ENCODE data around the gene TMIE. TPM values are rescaled to one million over a fixed set of nuclear protein-coding genes. Genes with fewer than 3 reads are reported as not detected.

Gene TMIE, protein sequence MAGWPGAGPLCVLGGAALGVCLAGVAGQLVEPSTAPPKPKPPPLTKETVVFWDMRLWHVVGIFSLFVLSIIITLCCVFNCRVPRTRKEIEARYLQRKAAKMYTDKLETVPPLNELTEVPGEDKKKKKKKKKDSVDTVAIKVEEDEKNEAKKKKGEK
- total RNA-seq (2022) (not detected in 2 replicates), Bru-seq, nascent RNA (percentile 14 among the genes with signal in this experiment), BruChase-seq, experiment 1, labeled RNA remaining after a 2-hour chase (percentile 10 among the genes with signal in this experiment), BruChase-seq, experiment 2, labeled RNA remaining after a 6-hour chase (not detected)
- long read RNA-seq, result 0 reads

DNA sequence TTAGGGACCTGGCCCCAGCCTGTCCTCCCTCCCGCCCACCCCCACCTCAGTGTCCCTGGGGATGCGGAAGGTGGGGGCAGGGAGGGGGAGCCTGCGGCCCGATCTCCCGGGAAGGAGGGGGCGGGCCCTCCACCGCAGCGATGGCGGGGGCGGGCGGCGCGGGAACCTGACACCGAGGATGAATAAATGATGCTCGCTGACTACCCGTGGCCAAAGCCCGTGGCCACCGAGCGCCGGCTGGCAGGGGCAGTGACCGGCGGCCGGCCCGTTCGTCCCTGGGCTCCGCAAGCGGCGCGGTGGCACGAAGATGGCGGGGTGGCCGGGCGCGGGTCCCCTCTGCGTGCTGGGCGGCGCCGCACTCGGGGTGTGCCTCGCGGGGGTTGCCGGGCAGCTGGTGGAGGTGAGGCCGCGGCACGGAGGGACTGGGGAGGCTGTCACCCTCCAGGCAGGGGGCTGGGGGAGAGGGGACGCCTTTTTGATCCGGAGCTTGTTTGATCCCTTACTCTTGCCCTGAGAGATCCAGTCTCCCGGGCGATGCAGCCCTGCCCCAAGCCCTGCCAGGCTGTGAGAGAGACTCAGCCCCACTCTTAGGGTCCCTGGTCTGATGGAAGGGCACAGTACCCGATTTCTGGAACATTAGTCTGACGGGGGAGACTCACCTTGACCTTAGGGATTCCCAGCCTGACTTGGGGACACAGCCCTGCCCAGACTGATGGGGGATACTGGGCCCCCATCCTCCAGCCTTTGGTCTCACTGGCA is at the start of gene TMIE:
Gene TMIE, plus strand, starts transcription at position 212 of the 759 bp plus-strand sequence. Its CDS starts 96 bp downstream, at position 308.
- intact Hi-C loops (cut with micrococcal nuclease; ENCODE audit: unreplicated experiment), result no loop called here
- H3K4me3 Mint-ChIP-seq (ENCODE audit: unreplicated experiment), result no peak within 1 kb of the TSS
- POLR2A ChIA-PET, result no interaction called here
- Histone ChIP-seq H3K9me3 (no peaks in the 10 kb centered on the region), H3K4me3 (ENCODE audit: low read depth, low read length) (peak within 1 kb of the TSS; percentile 18), H3K27me3 (replicated peaks; ENCODE audit: control insufficient read depth, insufficient read depth, low read length) (no peaks in the 10 kb centered on the region; the same call in 1 of the 2 replicates), H3K36me3 (ENCODE audit: control insufficient read depth, insufficient read depth, low read length) (no peaks in the 10 kb centered on the region), H3K4me1 (no peaks in the 10 kb centered on the region)
- no peak within 1 kb of the TSS for H3K27ac Mint-ChIP-seq (ENCODE audit: unreplicated experiment)
- CTCF ChIA-PET, result interaction anchor here (2.3 kb wide), 1 partner anchor 208 kb away, joined by 5 read pairs; no protein-coding TSS in a partner anchor
- no peaks in the 10 kb centered on the region for H3K9me3 Mint-ChIP-seq (ENCODE audit: unreplicated experiment)
- no peak for DNase-seq
- TF ChIP-seq, protein P1, sequence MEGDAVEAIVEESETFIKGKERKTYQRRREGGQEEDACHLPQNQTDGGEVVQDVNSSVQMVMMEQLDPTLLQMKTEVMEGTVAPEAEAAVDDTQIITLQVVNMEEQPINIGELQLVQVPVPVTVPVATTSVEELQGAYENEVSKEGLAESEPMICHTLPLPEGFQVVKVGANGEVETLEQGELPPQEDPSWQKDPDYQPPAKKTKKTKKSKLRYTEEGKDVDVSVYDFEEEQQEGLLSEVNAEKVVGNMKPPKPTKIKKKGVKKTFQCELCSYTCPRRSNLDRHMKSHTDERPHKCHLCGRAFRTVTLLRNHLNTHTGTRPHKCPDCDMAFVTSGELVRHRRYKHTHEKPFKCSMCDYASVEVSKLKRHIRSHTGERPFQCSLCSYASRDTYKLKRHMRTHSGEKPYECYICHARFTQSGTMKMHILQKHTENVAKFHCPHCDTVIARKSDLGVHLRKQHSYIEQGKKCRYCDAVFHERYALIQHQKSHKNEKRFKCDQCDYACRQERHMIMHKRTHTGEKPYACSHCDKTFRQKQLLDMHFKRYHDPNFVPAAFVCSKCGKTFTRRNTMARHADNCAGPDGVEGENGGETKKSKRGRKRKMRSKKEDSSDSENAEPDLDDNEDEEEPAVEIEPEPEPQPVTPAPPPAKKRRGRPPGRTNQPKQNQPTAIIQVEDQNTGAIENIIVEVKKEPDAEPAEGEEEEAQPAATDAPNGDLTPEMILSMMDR (IDR thresholded peaks at IDR 0.05; ENCODE audit: insufficient read depth in 1 of 2, low read depth in 1 of 2, low read length in 1 of 2, severe bottlenecking in 1 of 2, unreplicated experiment in 1 of 2), result no peak
- no TSS peak for BruUV-seq (replicated peaks)
- peaks cover 6% of the 10 kb centered on the region for H3K27me3 Mint-ChIP-seq (ENCODE audit: insufficient read depth, unreplicated experiment)
- H3K36me3 Mint-ChIP-seq (ENCODE audit: insufficient read depth, unreplicated experiment), result no peaks in the 10 kb centered on the region
- no peaks in the 10 kb centered on the region for H3K4me1 Mint-ChIP-seq (ENCODE audit: low read depth, unreplicated experiment)

DNA sequence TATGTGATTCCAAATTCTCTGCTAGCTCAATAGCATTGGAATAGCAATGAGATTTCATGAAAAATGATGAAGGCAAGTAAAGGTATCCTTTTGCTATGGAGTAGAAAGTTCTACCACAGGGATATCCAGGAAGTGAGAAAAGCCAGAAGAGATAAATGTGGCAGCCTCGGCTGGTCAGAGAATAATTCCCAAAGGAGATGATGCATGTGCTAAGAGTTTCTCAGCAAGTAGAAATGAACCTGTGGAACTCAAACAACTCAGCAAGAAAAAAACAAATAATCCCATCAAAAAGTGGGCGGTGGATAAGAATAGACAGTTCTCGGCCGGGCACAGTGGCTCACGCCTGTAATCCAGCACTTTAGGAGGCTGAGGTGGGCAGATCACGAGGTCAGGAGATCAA is 45.9 kb upstream of the TMIE start:
- Mint-ChIP-seq H3K27ac (ENCODE audit: unreplicated experiment) (no peak overlapping the region), H3K4me1 (ENCODE audit: low read depth, unreplicated experiment) (peaks cover 12% of the 10 kb centered on the region), H3K36me3 (ENCODE audit: insufficient read depth, unreplicated experiment) (peaks cover 6% of the 10 kb centered on the region), H3K4me3 (ENCODE audit: unreplicated experiment) (no peak overlapping the region), H3K9me3 (ENCODE audit: unreplicated experiment) (peaks cover 14% of the 10 kb centered on the region), H3K27me3 (ENCODE audit: insufficient read depth, unreplicated experiment) (no peaks in the 10 kb centered on the region)
- ChIA-PET POLR2A (interaction anchor here (0.6 kb wide), 1 partner anchor 509 kb away, joined by 3 read pairs; no protein-coding TSS in a partner anchor), CTCF (no interaction called here)
- Histone ChIP-seq H3K4me1 (peaks cover 6% of the 10 kb centered on the region), H3K27me3 (replicated peaks; ENCODE audit: control insufficient read depth, insufficient read depth, low read length) (no peaks in the 10 kb centered on the region), H3K36me3 (ENCODE audit: control insufficient read depth, insufficient read depth, low read length) (no peaks in the 10 kb centered on the region), H3K9me3 (no peaks in the 10 kb centered on the region), H3K4me3 (ENCODE audit: low read depth, low read length) (no peak overlapping the region)
- no peak for DNase-seq
- TF ChIP-seq, protein P1 (IDR thresholded peaks at IDR 0.05; ENCODE audit: insufficient read depth in 1 of 2, low read depth in 1 of 2, low read length in 1 of 2, severe bottlenecking in 1 of 2, unreplicated experiment in 1 of 2), result no peak
- intact Hi-C loops (cut with micrococcal nuclease; ENCODE audit: unreplicated experiment), result no loop called here
- BruUV-seq (replicated peaks), result no TSS peak

- POLR2A ChIA-PET, result no interaction called here
- peaks cover 6% of the 10 kb centered on the region for H3K36me3 Mint-ChIP-seq (ENCODE audit: insufficient read depth, unreplicated experiment)
- Histone ChIP-seq H3K4me1 (peaks cover 4% of the 10 kb centered on the region; the same call in 1 of the 2 replicates), H3K4me3 (ENCODE audit: low read depth, low read length) (no peak overlapping the region), H3K36me3 (ENCODE audit: control insufficient read depth, insufficient read depth, low read length) (no peaks in the 10 kb centered on the region), H3K9me3 (no peaks in the 10 kb centered on the region), H3K27me3 (replicated peaks; ENCODE audit: control insufficient read depth, insufficient read depth, low read length) (no peaks in the 10 kb centered on the region)
- H3K4me1 Mint-ChIP-seq (ENCODE audit: low read depth, unreplicated experiment), result peaks cover 9% of the 10 kb centered on the region
- CTCF ChIA-PET, result interaction anchor here (0.6 kb wide), 1 partner anchor 704 kb away, joined by 4 read pairs; no protein-coding TSS in a partner anchor
- H3K9me3 Mint-ChIP-seq (ENCODE audit: unreplicated experiment), result peaks cover 10% of the 10 kb centered on the region
- no peak overlapping the region for H3K27ac Mint-ChIP-seq (ENCODE audit: unreplicated experiment)
- TF ChIP-seq, protein P1 (IDR thresholded peaks at IDR 0.05; ENCODE audit: insufficient read depth in 1 of 2, low read depth in 1 of 2, low read length in 1 of 2, severe bottlenecking in 1 of 2, unreplicated experiment in 1 of 2), result no peak
- intact Hi-C loops (cut with micrococcal nuclease; ENCODE audit: unreplicated experiment), result no loop called here
- no peak overlapping the region for H3K4me3 Mint-ChIP-seq (ENCODE audit: unreplicated experiment)
- no peaks in the 10 kb centered on the region for H3K27me3 Mint-ChIP-seq (ENCODE audit: insufficient read depth, unreplicated experiment)
- no peak for DNase-seq
- BruUV-seq (replicated peaks), result no TSS peak
Measured at GRCh38 chr3:46656778-46657556, 44.2 kb upstream of the TMIE start.

Measured in Caco-2 (cell line).